ENCODE data around the gene DIP2B.

DNA sequence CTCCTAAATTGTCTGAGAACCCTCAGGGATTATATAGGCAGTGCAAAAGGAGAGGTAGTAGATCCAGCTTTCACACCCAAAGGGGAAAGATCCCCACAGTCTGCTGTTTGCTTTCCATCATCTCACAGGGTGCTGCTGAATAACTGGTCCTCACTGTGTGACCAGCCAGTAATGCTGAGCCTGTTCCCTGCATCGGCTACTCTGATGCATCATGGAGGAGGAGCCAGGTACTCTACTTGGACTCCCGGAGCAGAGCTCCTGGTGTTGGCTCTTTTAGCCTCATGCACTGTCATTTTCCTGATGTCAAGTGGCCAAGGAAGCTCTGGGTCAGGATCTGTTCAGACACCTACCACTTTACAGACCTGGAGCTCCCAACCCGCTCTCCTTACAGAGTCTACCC lies 131.7 kb downstream of the DIP2B start:
- TF ChIP-seq, protein P1, sequence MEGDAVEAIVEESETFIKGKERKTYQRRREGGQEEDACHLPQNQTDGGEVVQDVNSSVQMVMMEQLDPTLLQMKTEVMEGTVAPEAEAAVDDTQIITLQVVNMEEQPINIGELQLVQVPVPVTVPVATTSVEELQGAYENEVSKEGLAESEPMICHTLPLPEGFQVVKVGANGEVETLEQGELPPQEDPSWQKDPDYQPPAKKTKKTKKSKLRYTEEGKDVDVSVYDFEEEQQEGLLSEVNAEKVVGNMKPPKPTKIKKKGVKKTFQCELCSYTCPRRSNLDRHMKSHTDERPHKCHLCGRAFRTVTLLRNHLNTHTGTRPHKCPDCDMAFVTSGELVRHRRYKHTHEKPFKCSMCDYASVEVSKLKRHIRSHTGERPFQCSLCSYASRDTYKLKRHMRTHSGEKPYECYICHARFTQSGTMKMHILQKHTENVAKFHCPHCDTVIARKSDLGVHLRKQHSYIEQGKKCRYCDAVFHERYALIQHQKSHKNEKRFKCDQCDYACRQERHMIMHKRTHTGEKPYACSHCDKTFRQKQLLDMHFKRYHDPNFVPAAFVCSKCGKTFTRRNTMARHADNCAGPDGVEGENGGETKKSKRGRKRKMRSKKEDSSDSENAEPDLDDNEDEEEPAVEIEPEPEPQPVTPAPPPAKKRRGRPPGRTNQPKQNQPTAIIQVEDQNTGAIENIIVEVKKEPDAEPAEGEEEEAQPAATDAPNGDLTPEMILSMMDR (IDR thresholded peaks at IDR 0.05), result no peak
- TF ChIP-seq EZH2phosphoT487 (IDR thresholded peaks at IDR 0.05) (no peak), EZH2 (IDR thresholded peaks at IDR 0.05) (no peak)

All from neural progenitor cell (in vitro differentiated cells).